HEK293 (cell line): ENCODE results near the gene KIAA1328.

Experiments used
- GLIS2 ChIP-seq: fragments of 450-650 bp; formaldehyde crosslinking; IDR thresholded peaks from 2 replicates; pipeline ENCODE4 v1.5.1; 2016; ENCODE audit warnings: missing biosample characterization, missing genetic modification characterization
- TCF7L2 ChIP-seq: IDR thresholded peaks from 2 replicates; pipeline ENCODE4 v1.6.1; 2011; ENCODE audit warnings: low read depth, mild to moderate bottlenecking, inconsistent platforms, low read length, moderate library complexity, borderline replicate concordance
- ZSCAN16 ChIP-seq: fragments of 450-650 bp; formaldehyde crosslinking; IDR thresholded peaks from 2 replicates; pipeline ENCODE4 v1.5.1; 2016; ENCODE audit warnings: missing biosample characterization, missing genetic modification characterization
- TF ChIP-seq, protein P1 (sequence below): fragments of 450-650 bp; formaldehyde crosslinking; IDR thresholded peaks from 2 replicates; pipeline ENCODE4 v1.5.1; 2017; ENCODE audit warnings: missing biosample characterization, missing genetic modification characterization
- TF ChIP-seq, protein P2 (sequence below): fragments of 450-650 bp; formaldehyde crosslinking; IDR thresholded peaks from 2 replicates; pipeline ENCODE4 v1.5.1; 2016; ENCODE audit warnings: missing biosample characterization, missing genetic modification characterization

DNA sequence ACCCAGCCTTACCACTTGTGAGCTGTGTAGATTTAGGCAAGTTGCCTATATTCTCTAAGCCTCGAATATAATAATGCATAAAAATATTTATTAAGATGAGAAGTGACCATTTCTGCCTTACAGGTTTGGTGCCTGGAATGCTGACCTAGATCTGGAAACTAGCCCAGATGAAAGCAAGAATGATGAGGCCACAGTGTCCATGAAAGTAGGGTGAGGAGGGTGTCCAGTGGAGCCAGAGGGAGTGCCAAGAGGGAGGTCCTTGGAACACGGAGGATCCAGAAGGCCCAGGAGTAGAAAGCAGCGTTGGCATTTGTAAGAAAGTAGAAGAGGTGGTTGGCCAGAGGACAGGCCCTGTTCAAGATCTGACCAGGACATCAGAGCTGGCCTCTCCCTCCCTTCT is 402.3 kb downstream of the KIAA1328 start:
- TF ChIP-seq ZSCAN16 = no peak
- TF ChIP-seq, protein P1, sequence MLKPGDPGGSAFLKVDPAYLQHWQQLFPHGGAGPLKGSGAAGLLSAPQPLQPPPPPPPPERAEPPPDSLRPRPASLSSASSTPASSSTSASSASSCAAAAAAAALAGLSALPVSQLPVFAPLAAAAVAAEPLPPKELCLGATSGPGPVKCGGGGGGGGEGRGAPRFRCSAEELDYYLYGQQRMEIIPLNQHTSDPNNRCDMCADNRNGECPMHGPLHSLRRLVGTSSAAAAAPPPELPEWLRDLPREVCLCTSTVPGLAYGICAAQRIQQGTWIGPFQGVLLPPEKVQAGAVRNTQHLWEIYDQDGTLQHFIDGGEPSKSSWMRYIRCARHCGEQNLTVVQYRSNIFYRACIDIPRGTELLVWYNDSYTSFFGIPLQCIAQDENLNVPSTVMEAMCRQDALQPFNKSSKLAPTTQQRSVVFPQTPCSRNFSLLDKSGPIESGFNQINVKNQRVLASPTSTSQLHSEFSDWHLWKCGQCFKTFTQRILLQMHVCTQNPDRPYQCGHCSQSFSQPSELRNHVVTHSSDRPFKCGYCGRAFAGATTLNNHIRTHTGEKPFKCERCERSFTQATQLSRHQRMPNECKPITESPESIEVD = no peak
- TF ChIP-seq GLIS2 (tag by site-specific recombination) = no peak
- TF ChIP-seq TCF7L2 = no peak
- TF ChIP-seq, protein P2, sequence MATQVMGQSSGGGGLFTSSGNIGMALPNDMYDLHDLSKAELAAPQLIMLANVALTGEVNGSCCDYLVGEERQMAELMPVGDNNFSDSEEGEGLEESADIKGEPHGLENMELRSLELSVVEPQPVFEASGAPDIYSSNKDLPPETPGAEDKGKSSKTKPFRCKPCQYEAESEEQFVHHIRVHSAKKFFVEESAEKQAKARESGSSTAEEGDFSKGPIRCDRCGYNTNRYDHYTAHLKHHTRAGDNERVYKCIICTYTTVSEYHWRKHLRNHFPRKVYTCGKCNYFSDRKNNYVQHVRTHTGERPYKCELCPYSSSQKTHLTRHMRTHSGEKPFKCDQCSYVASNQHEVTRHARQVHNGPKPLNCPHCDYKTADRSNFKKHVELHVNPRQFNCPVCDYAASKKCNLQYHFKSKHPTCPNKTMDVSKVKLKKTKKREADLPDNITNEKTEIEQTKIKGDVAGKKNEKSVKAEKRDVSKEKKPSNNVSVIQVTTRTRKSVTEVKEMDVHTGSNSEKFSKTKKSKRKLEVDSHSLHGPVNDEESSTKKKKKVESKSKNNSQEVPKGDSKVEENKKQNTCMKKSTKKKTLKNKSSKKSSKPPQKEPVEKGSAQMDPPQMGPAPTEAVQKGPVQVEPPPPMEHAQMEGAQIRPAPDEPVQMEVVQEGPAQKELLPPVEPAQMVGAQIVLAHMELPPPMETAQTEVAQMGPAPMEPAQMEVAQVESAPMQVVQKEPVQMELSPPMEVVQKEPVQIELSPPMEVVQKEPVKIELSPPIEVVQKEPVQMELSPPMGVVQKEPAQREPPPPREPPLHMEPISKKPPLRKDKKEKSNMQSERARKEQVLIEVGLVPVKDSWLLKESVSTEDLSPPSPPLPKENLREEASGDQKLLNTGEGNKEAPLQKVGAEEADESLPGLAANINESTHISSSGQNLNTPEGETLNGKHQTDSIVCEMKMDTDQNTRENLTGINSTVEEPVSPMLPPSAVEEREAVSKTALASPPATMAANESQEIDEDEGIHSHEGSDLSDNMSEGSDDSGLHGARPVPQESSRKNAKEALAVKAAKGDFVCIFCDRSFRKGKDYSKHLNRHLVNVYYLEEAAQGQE (tag by site-specific recombination) = no peak
